ENCODE results near the gene TSPY9. TPM values are rescaled to one million over a fixed set of nuclear protein-coding genes. Genes with fewer than 3 reads are reported as not detected.
"Not testable (repeated sequence)": the region's sequence is repeated elsewhere in the genome, so short reads cannot be mapped to it uniquely, and the experiment has no call there.

TSPY9 gene, protein sequence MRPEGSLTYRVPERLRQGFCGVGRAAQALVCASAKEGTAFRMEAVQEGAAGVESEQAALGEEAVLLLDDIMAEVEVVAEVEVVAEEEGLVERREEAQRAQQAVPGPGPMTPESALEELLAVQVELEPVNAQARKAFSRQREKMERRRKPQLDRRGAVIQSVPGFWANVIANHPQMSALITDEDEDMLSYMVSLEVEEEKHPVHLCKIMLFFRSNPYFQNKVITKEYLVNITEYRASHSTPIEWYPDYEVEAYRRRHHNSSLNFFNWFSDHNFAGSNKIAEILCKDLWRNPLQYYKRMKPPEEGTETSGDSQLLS
- not detected for total RNA-seq
- polyA plus RNA-seq = not detected
- long read RNA-seq, donor 1 = 0 reads
- long read RNA-seq, donor 2 = 0 reads
- long read RNA-seq, donor 3 = 0 reads
- long read RNA-seq, donor 4 = 0 reads
- long read RNA-seq, donor 5 = 0 reads
- long read RNA-seq, donor 6 = 0 reads
- long read RNA-seq, donor 7 = 0 reads
- long read RNA-seq, donor 8 = 0 reads
- long read RNA-seq, donor 9 = 0 reads
- long read RNA-seq, donor 10 = 0 reads

- DNase-seq (ENCODE audit: low read depth in 6 of 9, low spot score in 9 of 9); H3K27me3 ChIP-seq (ENCODE audit: control insufficient read depth in 2 of 2, insufficient read depth in 1 of 2, low read length in 1 of 2): not testable (repeated sequence)
- WGBS = no CpG with 5 or more reads among the region's 26 CpGs
Observed at GRCh38 chrY:9486967-9487366, at the start of gene TSPY9. Gene TSPY9, plus strand, starts transcription at chrY:9487267. Its CDS starts 46 bp downstream, at chrY:9487313.

DNA sequence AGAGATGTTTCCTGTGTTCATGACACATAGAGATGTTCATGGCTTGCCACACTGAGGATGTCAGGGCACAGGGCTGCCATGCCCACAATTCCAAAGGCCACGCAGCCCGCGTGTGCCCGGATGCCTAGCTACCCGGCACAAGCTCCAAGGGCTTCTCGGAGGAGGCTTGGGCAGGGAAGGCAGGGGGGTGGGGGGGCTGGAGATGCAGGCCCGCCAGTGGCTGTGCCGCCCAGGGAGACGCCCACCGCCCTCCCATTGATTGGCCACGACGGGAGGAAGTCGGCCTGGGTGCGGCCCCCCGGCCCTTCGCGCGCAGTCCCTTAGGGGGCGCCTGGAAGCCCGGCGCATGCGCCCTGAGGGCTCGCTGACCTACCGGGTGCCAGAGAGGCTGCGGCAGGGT, 20.4 kb upstream of the TSPY9 start, which contains the start of gene TSPY1:
Gene TSPY1 (plus strand): TSS at position 301 of the 400 bp plus-strand sequence. CDS start 46 bp downstream, at position 347.
- H3K4me1 ChIP-seq (ENCODE audit: control insufficient read depth in 2 of 2, insufficient read depth in 2 of 2, low read length in 2 of 2); H3K27me3 ChIP-seq (ENCODE audit: control insufficient read depth in 2 of 2, insufficient read depth in 1 of 2, low read length in 1 of 2); DNase-seq (ENCODE audit: low read depth in 6 of 9, low spot score in 9 of 9); H3K9me3 ChIP-seq (ENCODE audit: control insufficient read depth in 2 of 2, insufficient read depth in 1 of 2, low read length in 1 of 2); H3K27ac ChIP-seq (ENCODE audit: low read depth in 1 of 2, low read length in 1 of 2); H3K36me3 ChIP-seq (ENCODE audit: control insufficient read depth in 2 of 2, insufficient read depth in 2 of 2, low read length in 1 of 2); H3K4me3 ChIP-seq (ENCODE audit: low read length in 2 of 2): not testable (repeated sequence)
- 92% methylated on average over 19 of the region's 25 CpGs for WGBS

More at GRCh38 chrY:9486967-9487366, at the start of gene TSPY9:
- H3K4me1 ChIP-seq (ENCODE audit: control insufficient read depth in 2 of 2, insufficient read depth in 2 of 2, low read length in 2 of 2); H3K36me3 ChIP-seq (ENCODE audit: control insufficient read depth in 2 of 2, insufficient read depth in 2 of 2, low read length in 1 of 2); H3K27ac ChIP-seq (ENCODE audit: low read depth in 1 of 2, low read length in 1 of 2); H3K4me3 ChIP-seq (ENCODE audit: low read length in 2 of 2); H3K9me3 ChIP-seq (ENCODE audit: control insufficient read depth in 2 of 2, insufficient read depth in 1 of 2, low read length in 1 of 2): not testable (repeated sequence)

DNA sequence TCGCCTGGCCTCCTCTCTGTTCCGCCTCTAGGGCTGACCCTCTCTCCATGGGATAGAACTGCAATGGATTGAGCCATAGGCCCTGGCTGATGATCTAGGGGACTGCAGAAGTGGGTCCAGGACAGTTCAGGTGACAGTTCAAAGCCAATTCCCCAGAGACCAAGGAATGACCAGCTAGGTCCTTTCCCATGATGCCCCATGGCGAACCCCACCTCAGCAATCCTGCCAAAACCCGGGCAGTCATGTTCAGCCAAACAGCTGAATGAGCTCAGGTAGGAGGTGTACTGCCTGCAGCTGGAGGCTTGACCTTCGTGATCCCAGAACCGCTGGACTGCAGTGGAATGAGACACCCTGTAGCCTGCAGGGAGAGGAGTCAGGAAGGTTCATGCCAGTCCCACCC, 17.3 kb downstream of the TSPY9 start:
- 82% methylated on average over 2 of the region's 6 CpGs for WGBS
- not testable (repeated sequence) for DNase-seq (ENCODE audit: low read depth in 6 of 9, low spot score in 9 of 9); H3K27me3 ChIP-seq (ENCODE audit: control insufficient read depth in 2 of 2, insufficient read depth in 1 of 2, low read length in 1 of 2); H3K9me3 ChIP-seq (ENCODE audit: control insufficient read depth in 2 of 2, insufficient read depth in 1 of 2, low read length in 1 of 2); H3K4me1 ChIP-seq (ENCODE audit: control insufficient read depth in 2 of 2, insufficient read depth in 2 of 2, low read length in 2 of 2); H3K27ac ChIP-seq (ENCODE audit: low read depth in 1 of 2, low read length in 1 of 2); H3K4me3 ChIP-seq (ENCODE audit: low read length in 2 of 2); H3K36me3 ChIP-seq (ENCODE audit: control insufficient read depth in 2 of 2, insufficient read depth in 2 of 2, low read length in 1 of 2)

DNA sequence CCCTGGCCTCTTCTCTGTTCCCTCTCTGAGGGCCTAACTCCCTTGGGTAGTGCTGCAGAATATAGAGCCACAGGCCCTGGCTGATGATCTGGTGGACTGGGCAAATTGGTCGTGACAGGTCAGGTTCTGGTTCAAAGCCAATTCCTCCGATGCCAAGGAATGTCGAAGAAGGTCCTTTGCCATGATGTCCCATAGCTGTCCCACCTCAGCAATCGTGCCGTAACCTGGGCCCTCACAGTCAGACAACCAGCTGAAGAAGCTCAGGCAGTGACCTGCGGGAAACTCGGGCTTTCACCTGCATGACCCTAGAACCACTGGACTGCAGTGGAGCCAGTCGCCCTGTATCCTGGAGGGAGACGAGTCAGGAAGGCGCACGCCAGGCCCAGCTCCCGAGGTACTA, 29.2 kb downstream of the TSPY9 start:
- 84% methylated on average over 7 of the region's 12 CpGs for WGBS
- DNase-seq (ENCODE audit: low read depth in 6 of 9, low spot score in 9 of 9); H3K4me3 ChIP-seq (ENCODE audit: low read length in 2 of 2); H3K27ac ChIP-seq (ENCODE audit: low read depth in 1 of 2, low read length in 1 of 2); H3K4me1 ChIP-seq (ENCODE audit: control insufficient read depth in 2 of 2, insufficient read depth in 2 of 2, low read length in 2 of 2); H3K36me3 ChIP-seq (ENCODE audit: control insufficient read depth in 2 of 2, insufficient read depth in 2 of 2, low read length in 1 of 2); H3K27me3 ChIP-seq (ENCODE audit: control insufficient read depth in 2 of 2, insufficient read depth in 1 of 2, low read length in 1 of 2); H3K9me3 ChIP-seq (ENCODE audit: control insufficient read depth in 2 of 2, insufficient read depth in 1 of 2, low read length in 1 of 2): not testable (repeated sequence)

GRCh38 chrY:9527580-9527979, 40.5 kb downstream of the TSPY9 start, which contains the start of gene TSPY10:
Gene TSPY10, plus strand, starts transcription at chrY:9527880. Its CDS starts 46 bp downstream, at chrY:9527926.
- H3K4me1 ChIP-seq (ENCODE audit: control insufficient read depth in 2 of 2, insufficient read depth in 2 of 2, low read length in 2 of 2); H3K36me3 ChIP-seq (ENCODE audit: control insufficient read depth in 2 of 2, insufficient read depth in 2 of 2, low read length in 1 of 2); H3K27me3 ChIP-seq (ENCODE audit: control insufficient read depth in 2 of 2, insufficient read depth in 1 of 2, low read length in 1 of 2); H3K9me3 ChIP-seq (ENCODE audit: control insufficient read depth in 2 of 2, insufficient read depth in 1 of 2, low read length in 1 of 2); DNase-seq (ENCODE audit: low read depth in 6 of 9, low spot score in 9 of 9); H3K27ac ChIP-seq (ENCODE audit: low read depth in 1 of 2, low read length in 1 of 2); H3K4me3 ChIP-seq (ENCODE audit: low read length in 2 of 2): not testable (repeated sequence)
- WGBS = no CpG with 5 or more reads among the region's 26 CpGs

Other genes with a start within 250 kb of the TSPY9 start
- gene TSPY4, start 149.8 kb upstream of the TSPY9 start, total RNA-seq = not detected
- gene TSPY4, start 149.8 kb upstream of the TSPY9 start, polyA plus RNA-seq = not detected
- gene TSPY8, start 129.5 kb upstream of the TSPY9 start, total RNA-seq = not detected
- not detected for gene TSPY8, start 129.5 kb upstream of the TSPY9 start, polyA plus RNA-seq
- gene TSPY3, start 88.8 kb upstream of the TSPY9 start, total RNA-seq = not detected
- gene TSPY3, start 88.8 kb upstream of the TSPY9 start, polyA plus RNA-seq = not detected
- not detected for gene TSPY1, start 20.3 kb upstream of the TSPY9 start, total RNA-seq
- not detected for gene TSPY1, start 20.3 kb upstream of the TSPY9 start, polyA plus RNA-seq
- gene TSPY10, start 40.6 kb downstream of the TSPY9 start, total RNA-seq = not detected
- not detected for gene TSPY10, start 40.6 kb downstream of the TSPY9 start, polyA plus RNA-seq

All from thymus (tissue), 14 donors.